AML-193 (cell line): Measurements from ENCODE around the gene SNTB2.

ENCODE experiments used
- DNase-seq, 2 experiments: peaks; one replicate each; lab custom pipeline; 2025; lab: John Stamatoyannopoulos, UW

SNTB2 gene

DNA sequence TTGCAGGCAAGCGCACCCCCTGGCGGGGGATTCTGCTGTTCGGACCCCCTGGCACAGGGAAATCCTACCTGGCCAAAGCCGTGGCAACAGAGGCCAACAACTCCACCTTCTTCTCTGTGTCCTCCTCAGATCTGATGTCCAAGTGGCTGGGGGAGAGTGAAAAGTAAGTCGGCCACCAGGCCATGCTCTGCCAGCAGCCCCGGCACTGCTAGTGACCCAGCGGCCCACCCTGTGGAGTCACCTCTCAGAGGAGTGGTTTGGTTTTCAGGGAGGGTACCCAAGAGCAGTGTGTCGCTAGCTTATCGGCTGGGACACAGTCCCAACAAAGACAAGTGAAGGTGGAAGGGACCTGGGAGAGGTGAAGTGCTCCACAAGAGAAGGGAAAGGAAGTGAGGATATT, 132.4 kb downstream of the SNTB2 start:
- DNase-seq: no peak

DNA sequence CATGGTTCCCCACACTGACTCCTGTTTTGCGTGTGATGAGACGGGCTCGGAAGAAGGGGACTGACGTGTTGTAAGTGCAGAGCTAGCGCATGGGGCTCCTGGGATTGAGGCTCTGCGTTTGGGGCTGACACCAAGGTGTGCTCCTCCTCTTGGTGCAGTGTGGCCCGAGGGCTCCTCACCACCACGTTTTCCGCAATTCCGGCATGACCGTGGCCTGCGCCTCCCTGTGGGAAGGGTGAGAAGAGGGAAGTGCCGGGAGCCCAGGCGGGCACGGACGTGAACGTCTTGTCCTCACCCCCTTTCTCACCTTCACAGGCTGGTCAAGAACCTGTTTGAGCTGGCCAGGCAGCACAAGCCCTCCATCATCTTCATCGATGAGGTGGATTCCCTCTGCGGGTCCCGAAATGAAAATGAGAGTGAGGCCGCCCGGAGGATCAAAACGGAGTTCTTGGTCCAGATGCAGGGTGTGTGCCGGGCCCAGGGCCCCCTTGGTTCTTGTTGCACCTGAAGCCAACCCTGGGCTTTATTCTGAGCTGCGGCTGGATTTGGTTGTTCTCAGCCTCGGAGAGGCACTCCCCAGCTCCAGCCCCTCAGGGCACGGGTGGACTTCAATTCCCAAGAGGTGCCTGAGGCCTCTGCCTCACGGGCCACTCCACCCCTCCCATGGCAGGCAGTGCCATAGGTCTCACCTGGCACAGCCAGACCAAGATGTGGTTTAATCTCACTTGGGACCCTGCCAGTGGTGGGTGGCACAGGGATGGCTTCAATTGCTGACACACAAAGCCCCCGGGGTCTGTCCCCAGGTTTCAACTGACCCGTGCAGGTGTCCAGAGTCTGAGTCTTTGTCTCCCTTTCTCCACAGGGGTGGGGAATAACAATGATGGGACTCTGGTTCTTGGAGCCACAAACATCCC, 133.1 kb downstream of the SNTB2 start:
- no peak for DNase-seq

GRCh38 chr16:69320740-69321073, 133.7 kb downstream of the SNTB2 start:
- no peak for DNase-seq

- no peak for DNase-seq
These were observed 134.1 kb downstream of the SNTB2 start for GRCh38 chr16:69321080-69321479.

DNA sequence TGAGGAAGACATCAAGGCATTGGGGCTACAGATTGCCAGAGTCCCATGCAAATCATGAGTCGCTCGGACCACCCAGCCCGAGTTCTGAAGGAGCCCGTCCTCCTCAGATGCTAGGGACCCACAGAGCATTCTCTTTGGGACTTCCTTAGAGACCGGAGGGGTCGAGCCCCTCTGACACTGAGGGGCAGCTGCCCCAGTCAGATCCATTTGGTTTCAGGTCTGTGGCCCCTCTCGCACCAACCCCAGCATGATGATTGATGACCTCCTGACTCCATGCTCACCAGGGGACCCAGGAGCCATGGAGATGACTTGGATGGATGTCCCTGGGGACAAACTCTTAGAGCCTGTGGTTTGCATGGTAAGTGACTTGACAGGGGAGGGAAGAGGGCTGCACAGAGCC, 135.4 kb downstream of the SNTB2 start:
- no peak for DNase-seq

DNA sequence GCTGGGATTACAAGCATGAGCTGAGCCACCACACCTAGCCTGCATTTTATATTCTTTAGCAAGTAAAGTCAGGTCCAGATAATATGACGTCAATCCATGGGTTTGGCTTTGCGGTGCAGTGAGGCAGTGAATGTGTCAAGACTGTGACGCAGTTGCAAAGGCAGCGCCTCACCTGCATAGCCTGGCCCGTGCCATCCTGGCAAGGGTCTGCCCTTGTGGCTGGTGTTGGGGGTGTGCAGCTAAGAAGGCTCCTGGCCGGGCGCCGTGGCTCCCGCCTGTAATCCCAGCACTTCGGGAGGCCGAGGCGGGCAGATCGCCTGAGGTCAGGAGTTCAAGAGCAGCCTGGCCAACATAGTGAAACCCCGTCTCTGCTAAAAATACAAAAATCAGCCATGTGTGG, 136.5 kb downstream of the SNTB2 start:
- DNase-seq: no peak

DNA sequence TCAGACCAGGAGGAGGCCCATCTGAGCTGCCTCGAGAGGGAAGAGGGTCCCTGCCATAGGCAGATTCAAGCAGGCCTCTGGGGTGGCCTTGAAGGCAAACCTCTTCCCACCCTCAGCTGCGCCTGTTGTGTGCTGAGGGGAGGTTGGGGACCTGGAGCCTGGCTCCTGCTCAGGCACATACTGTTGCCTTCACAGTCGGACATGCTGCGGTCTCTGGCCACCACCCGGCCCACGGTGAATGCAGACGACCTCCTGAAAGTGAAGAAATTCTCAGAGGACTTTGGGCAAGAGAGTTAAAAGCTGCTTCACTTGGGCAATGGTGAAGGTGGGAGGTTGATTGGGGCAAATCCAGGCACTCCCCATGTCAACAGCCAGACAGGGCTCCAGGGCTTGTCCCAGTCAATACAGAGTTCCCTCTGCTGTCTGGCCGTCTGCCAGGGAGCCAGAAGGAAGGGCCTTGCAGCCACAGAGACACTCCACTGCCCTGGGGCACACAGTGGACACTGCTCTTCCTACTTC, 137.1 kb downstream of the SNTB2 start:
- peak; percentile 22 to 48 for DNase-seq

- no peak for DNase-seq
These were observed 137.8 kb downstream of the SNTB2 start for GRCh38 chr16:69324585-69325253.

- no peak for DNase-seq
These were observed 138.8 kb downstream of the SNTB2 start for GRCh38 chr16:69325784-69326171.

- no peak for DNase-seq
These were observed 139.4 kb downstream of the SNTB2 start for GRCh38 chr16:69326172-69326873.

DNA sequence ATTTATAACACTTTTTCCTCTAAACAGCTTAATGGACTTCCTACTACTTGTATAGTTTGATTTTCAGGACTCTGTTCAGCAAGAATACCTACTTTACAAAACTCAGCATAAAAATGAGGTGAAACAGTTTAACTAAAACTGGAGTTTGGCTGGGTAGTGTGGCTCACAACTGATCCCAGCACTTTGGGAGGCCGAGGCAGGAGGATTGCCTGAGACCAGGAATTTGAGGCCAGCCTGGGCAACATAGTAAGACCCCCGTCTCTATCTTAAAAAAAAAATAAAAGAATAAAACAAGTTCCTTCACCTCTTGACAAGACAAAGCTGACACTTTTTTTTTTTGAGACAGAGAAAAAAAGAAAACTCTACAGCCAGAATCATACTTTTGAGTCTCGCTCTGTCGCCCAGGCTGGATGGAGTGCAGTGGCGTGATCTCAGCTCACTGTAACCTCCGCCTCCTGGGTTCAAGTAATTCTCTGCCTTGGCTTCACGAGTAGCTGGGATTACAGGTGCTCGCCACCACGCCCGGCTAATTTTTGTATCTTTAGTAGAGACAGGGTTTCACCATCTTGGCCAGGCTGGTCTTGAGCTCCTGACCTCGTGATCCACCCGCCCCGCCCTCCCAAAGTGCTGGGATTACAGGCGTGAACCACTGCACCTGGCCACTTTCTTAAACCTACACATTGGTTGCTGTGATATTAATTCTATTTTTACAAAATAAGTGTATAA, 140.8 kb downstream of the SNTB2 start:
- DNase-seq: no peak

- DNase-seq: no peak
These were observed 141.9 kb downstream of the SNTB2 start for GRCh38 chr16:69328854-69329316.

DNA sequence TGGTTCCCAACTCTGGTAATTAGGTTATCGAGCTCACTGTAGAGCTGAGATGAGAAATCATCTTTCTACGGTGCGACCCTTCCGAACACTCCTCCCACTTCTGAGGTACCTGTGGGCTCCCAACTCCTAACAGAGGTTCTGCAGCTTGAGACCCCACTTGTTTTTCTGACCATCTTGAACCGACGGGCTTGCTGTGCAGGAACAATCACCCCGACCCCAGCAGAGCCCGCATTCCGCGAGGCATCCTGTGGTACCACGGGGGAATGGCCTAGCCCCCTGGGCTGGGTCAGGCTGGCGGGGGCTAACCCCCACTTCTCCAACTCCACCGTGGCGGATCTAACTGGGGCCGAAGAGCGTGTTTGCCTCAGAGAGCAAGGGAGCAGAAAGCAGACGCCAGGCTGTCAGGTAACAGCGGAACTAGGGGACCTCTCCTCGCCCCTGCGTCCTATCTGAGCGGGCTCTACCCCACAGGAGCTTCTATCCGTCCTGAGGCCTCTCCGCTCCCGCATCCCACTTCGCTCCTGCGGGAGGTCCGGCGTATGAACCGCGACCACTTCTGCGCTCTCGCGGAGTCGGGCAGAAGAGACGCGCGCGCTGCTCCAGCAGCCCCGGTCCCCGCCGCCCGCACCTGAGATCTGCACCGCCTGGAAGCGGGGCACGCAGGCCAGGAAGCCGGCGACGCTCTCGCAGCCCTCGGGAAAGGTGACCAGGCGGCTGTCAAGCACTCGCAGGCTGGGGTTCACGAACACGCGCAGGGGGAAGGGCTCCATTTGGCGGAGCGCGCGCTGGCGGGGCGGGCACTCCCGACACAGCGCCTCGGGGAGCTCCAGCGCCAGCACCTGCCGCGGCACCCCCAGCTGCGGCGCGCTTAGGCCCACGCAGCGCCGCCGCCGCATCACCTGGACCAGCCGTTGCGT, 142.7 kb downstream of the SNTB2 start:
- DNase-seq: peak in 1 of 2 experiments; percentile 11

- peak; percentile 76 to 86 for DNase-seq
These were observed 143.5 kb downstream of the SNTB2 start, which contains the start of gene PDF for GRCh38 chr16:69330286-69331109. PDF (minus strand) TSS chr16:69330588; CDS start chr16:69330570, 18 bp downstream.

GRCh38 chr16:69334696-69335095, 147.7 kb downstream of the SNTB2 start:
- no peak for DNase-seq

- no peak for DNase-seq
These were observed 151.8 kb downstream of the SNTB2 start for GRCh38 chr16:69338557-69339288.

- peak; percentile 97 to 98 for DNase-seq
These were observed 152.5 kb downstream of the SNTB2 start, which contains the start of the genes COG8 and NIP7 for GRCh38 chr16:69339289-69340094. COG8 (minus strand) TSS chr16:69339564; CDS start chr16:69339552, 12 bp downstream. NIP7 (plus strand) TSS chr16:69339772; CDS start chr16:69339830, 58 bp downstream.

- DNase-seq: no peak
These were observed 153.2 kb downstream of the SNTB2 start for GRCh38 chr16:69340095-69340644.
